Measurements from ENCODE around the gene OR14A16.

The OR14A16 gene, protein sequence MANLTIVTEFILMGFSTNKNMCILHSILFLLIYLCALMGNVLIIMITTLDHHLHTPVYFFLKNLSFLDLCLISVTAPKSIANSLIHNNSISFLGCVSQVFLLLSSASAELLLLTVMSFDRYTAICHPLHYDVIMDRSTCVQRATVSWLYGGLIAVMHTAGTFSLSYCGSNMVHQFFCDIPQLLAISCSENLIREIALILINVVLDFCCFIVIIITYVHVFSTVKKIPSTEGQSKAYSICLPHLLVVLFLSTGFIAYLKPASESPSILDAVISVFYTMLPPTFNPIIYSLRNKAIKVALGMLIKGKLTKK

DNA sequence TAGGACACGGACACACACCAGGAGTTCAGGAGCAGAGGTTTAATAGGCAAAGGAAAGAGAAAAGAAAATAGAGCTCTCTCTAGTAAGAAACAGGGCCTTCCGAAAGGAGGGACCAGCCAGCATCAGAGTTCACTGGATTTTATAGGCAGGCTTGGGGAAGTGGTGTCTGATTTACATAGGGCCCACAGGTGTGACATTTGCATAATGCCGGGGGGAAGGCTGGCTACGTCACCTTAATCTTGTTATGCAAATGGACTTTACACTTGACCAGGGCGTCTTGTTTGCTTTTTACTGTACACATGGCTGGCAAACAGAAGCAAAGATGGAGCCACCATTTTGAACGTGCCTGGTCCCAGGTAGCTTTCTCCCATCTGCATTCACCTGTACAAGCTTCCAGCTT lies at the start of gene OR14A16:
TSS of gene OR14A16 (minus strand) at position 97 of the 400 bp plus-strand sequence. CDS start 8,390 bp downstream, outside the sequence.
- H3K4me3 ChIP-seq (ENCODE audit: control insufficient read depth, low read depth, low read length): no peak within 1 kb of the TSS
- DNase-seq (ENCODE audit: low read depth): no peak
- TF ChIP-seq CTCF (conservative IDR thresholded peaks at IDR 0.05; ENCODE audit: control insufficient read depth, insufficient read depth, low read depth, low read length): no peak

GRCh38 chr1:247865416-247865815 lies 41.5 kb upstream of the OR14A16 start:
- peak; percentile 14 for DNase-seq (ENCODE audit: low read depth)
- H3K4me3 ChIP-seq (ENCODE audit: control insufficient read depth, low read depth, low read length): no peak overlapping the region
- TF ChIP-seq CTCF (conservative IDR thresholded peaks at IDR 0.05; ENCODE audit: control insufficient read depth, insufficient read depth, low read depth, low read length): no peak

GRCh38 chr1:247864644-247865043 lies 40.7 kb upstream of the OR14A16 start:
- H3K4me3 ChIP-seq (ENCODE audit: control insufficient read depth, low read depth, low read length): no peak overlapping the region
- no peak for DNase-seq (ENCODE audit: low read depth)
- TF ChIP-seq CTCF (conservative IDR thresholded peaks at IDR 0.05; ENCODE audit: control insufficient read depth, insufficient read depth, low read depth, low read length): no peak

GRCh38 chr1:247862756-247863155 lies 38.8 kb upstream of the OR14A16 start:
- no peak overlapping the region for H3K4me3 ChIP-seq (ENCODE audit: control insufficient read depth, low read depth, low read length)
- TF ChIP-seq CTCF (conservative IDR thresholded peaks at IDR 0.05; ENCODE audit: control insufficient read depth, insufficient read depth, low read depth, low read length): no peak
- DNase-seq (ENCODE audit: low read depth): no peak

DNA sequence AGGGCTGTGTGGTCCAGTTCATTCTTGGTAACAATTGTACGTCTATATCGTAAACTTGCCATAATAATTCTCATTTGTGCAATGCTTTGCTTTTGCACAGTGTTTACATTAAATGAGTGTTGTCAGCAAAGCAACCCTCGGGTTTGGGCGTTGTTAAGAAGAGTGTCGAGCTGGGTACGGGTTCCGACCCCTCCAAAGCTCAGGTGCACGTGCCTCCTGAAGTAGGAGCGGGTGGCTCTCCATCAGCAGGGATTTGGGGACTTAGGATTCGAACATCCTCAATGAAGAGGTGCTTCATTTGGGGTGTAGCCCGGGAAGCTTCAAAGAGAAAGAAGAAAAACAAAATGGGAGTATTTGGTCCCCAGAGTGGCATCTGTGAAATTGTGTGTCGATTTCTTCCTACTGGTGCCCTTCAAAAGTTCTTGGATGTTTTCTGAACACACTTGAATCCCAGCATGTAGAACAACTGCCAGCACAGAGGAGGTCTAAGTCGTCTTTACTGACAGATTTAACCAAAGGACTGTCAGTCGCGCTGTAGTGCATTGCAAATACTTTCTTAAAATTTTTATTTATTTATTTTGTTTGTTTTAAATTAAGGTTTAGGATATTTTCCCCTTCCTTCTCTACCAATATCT lies 34.2 kb upstream of the OR14A16 start:
- H3K4me3 ChIP-seq (ENCODE audit: control insufficient read depth, low read depth, low read length): peak overlapping the region; percentile 6
- no peak for DNase-seq (ENCODE audit: low read depth)
- TF ChIP-seq CTCF (conservative IDR thresholded peaks at IDR 0.05; ENCODE audit: control insufficient read depth, insufficient read depth, low read depth, low read length): no peak

- no peak for TF ChIP-seq CTCF (conservative IDR thresholded peaks at IDR 0.05; ENCODE audit: control insufficient read depth, insufficient read depth, low read depth, low read length)
- DNase-seq (ENCODE audit: low read depth): no peak
- H3K4me3 ChIP-seq (ENCODE audit: control insufficient read depth, low read depth, low read length): peak within 1 kb of the TSS; percentile 6
Measured at GRCh38 chr1:247857069-247857984, 33.4 kb upstream of the OR14A16 start, which contains the start of gene TRIM58. Gene TRIM58 (plus strand): TSS chr1:247857187. CDS start chr1:247857247, 60 bp downstream.
